Hepatocyte (in vitro differentiated cells): ENCODE data around the gene CYTL1. TPM values are rescaled to one million over a fixed set of nuclear protein-coding genes. Genes with fewer than 3 reads are reported as not detected.

Experiments used
- DNase-seq: peaks from one replicate; pipeline ENCODE4 v3.0.0-alpha.2; 2016; ENCODE audit warnings: low spot score
- H2AFZ ChIP-seq: fragments of 200-600 bp; sonication (generic); 2 replicates; pipeline ENCODE4 v1.6.0; 2016; ENCODE audit warnings: antibody characterized with exemption, mild to moderate bottlenecking
- H3K27ac ChIP-seq: fragments of 200-600 bp; sonication (generic); 2 replicates; pipeline ENCODE4 v1.5.1; 2016; ENCODE audit warnings: mild to moderate bottlenecking
- H3K27me3 ChIP-seq: fragments of 200-600 bp; sonication (generic); 2 replicates; pipeline ENCODE4 v1.6.1; 2016
- H3K36me3 ChIP-seq: fragments of 200-600 bp; sonication (generic); replicated peaks from 2 replicates; pipeline ENCODE4 v1.5.1; 2016; ENCODE audit warnings: low read depth; ENCODE audit not compliant: insufficient read depth
- H3K4me1 ChIP-seq: fragments of 200-600 bp; sonication (generic); 2 replicates; pipeline ENCODE4 v1.5.1; 2016; ENCODE audit warnings: mild to moderate bottlenecking, moderate library complexity; ENCODE audit not compliant: insufficient read depth
- H3K4me2 ChIP-seq: fragments of 200-600 bp; sonication (generic); 2 replicates; pipeline ENCODE4 v1.6.0; 2016
- H3K4me3 ChIP-seq: fragments of 200-600 bp; sonication (generic); 2 replicates; pipeline ENCODE4 v1.5.1; 2016; ENCODE audit warnings: mild to moderate bottlenecking
- H3K79me2 ChIP-seq: fragments of 200-600 bp; sonication (generic); 2 replicates; pipeline ENCODE4 v1.6.0; 2017; ENCODE audit warnings: mild to moderate bottlenecking
- H3K9me2 ChIP-seq: fragments of 200-600 bp; sonication (generic); replicated peaks from 2 replicates; pipeline ENCODE4 v1.6.0; 2017; ENCODE audit warnings: mild to moderate bottlenecking; ENCODE audit not compliant: insufficient read depth
- H3K9me3 ChIP-seq: fragments of 200-600 bp; sonication (generic); 2 replicates; pipeline ENCODE4 v1.5.1; 2016; ENCODE audit warnings: low read depth, mild to moderate bottlenecking
- H4K20me1 ChIP-seq: fragments of 200-600 bp; sonication (generic); 2 replicates; pipeline ENCODE4 v1.6.0; 2016; ENCODE audit warnings: mild to moderate bottlenecking; ENCODE audit not compliant: insufficient read depth, poor library complexity, severe bottlenecking
- CTCF ChIP-seq: fragments of 200-600 bp; sonication (generic); IDR thresholded peaks from 2 replicates; pipeline ENCODE4 v1.5.1; 2016; ENCODE audit warnings: antibody characterized with exemption, mild to moderate bottlenecking; ENCODE audit not compliant: poor library complexity
- EZH2 ChIP-seq: fragments of 200-600 bp; sonication (generic); IDR thresholded peaks from 2 replicates; pipeline ENCODE4 v1.6.1; 2016; ENCODE audit warnings: antibody characterized with exemption, mild to moderate bottlenecking, borderline replicate concordance
- EZH2phosphoT487 ChIP-seq: fragments of 200-600 bp; sonication (generic); IDR thresholded peaks from one replicate; pipeline ENCODE4 v1.6.1; 2018; ENCODE audit warnings: antibody characterized with exemption, mild to moderate bottlenecking, low read depth, moderate library complexity; ENCODE audit not compliant: unreplicated experiment, severe bottlenecking
- WGBS: methylation state at CpG from one replicate; pipeline ENCODE4 v1.1.6; 2016; ENCODE audit warnings: low lambda C conversion rate; ENCODE audit errors: missing lambda C conversion rate; 5-methylcytosine and 5-hydroxymethylcytosine counted together
- polyA plus RNA-seq: library from polyadenylated mRNA; unstranded; fragments of >200 nt; fragmentation: Nextera tagmentation; extraction: Ambion mirVana; gene quantifications from 2 replicates; pipeline ENCODE4 v1.2.1, GENCODE V29; 2016
- total RNA-seq: library from RNA; depleted of rRNA; stranded (reverse); fragments of >200 nt; gene quantifications from 2 replicates; pipeline ENCODE4 v1.2.3, GENCODE V29; 2014

Gene CYTL1
- total and polyA plus RNA-seq, 2 experiments from 2014 or later: 37.4 to 55.4 TPM

DNA sequence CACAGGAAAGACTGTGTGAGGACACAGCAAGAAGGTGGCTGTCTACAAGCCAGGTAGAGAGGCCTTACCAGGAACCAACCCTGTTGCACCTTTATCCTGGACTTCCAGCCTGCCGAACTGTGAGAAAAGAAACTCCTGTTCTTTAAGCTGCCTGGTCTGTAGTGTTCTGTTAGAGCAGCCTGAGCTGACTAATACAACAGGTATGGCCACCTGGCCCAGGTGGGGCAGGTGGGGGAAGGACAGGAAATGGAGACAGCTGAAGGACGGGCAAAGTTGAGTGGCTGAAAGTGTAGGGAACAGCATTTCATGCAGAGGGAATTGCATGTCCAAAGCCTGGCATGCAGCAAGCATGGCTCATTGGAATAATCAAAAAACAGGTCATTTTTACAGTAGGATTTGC is 35.1 kb downstream of the CYTL1 start:
- Histone ChIP-seq H3K4me2 (no peak overlapping the region), H4K20me1 (no peaks in the 10 kb centered on the region), H3K4me3 (no peak overlapping the region), H3K79me2 (no peaks in the 10 kb centered on the region), H3K36me3 (no peaks in the 10 kb centered on the region), H3K9me3 (no peaks in the 10 kb centered on the region), H2AFZ (no peak overlapping the region), H3K9me2 (no peaks in the 10 kb centered on the region), H3K27me3 (no peaks in the 10 kb centered on the region), H3K27ac (no peak overlapping the region), H3K4me1 (peaks cover 21% of the 10 kb centered on the region)
- DNase-seq: no peak
- WGBS: 82% methylated on average over 2 of the region's 2 CpGs
- TF ChIP-seq EZH2: no peak
- TF ChIP-seq EZH2phosphoT487: no peak
- no peak for TF ChIP-seq CTCF

DNA sequence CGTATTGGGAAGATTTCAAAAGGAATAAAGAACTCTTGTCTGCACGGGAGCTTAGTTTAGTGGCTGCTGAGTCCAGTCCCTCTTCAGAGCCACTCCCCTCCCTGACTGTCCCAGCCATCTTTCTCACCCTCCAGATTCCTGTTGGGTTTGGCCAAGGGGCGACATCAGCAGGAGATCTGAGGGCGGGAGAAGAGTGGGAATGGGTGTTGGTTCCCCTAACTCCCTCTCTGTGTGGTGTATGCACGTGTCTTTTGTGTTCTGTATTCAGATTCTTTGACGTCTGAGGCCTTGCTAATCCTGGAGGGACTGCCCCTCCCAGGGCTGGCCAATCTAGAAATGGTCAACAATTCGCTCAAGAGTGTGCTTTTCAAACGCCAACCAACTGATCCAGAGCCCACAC is 37.4 kb downstream of the CYTL1 start:
- Histone ChIP-seq H3K36me3 (no peaks in the 10 kb centered on the region), H3K27ac (peak overlapping the region; percentile 85), H3K79me2 (no peaks in the 10 kb centered on the region), H3K4me3 (no peak overlapping the region), H3K4me2 (no peak overlapping the region), H2AFZ (no peak overlapping the region), H4K20me1 (no peaks in the 10 kb centered on the region), H3K9me2 (no peaks in the 10 kb centered on the region), H3K4me1 (peaks cover 21% of the 10 kb centered on the region), H3K9me3 (no peaks in the 10 kb centered on the region), H3K27me3 (no peaks in the 10 kb centered on the region)
- WGBS: 74% methylated on average over 8 of the region's 8 CpGs
- TF ChIP-seq EZH2phosphoT487: no peak
- TF ChIP-seq EZH2: no peak
- DNase-seq: no peak

GRCh38 chr4:4981427-4981826 is 37.8 kb downstream of the CYTL1 start:
- Histone ChIP-seq H2AFZ (no peak overlapping the region), H3K4me1 (peaks cover 21% of the 10 kb centered on the region), H3K9me3 (no peaks in the 10 kb centered on the region), H3K79me2 (no peaks in the 10 kb centered on the region), H3K9me2 (no peaks in the 10 kb centered on the region), H3K36me3 (no peaks in the 10 kb centered on the region), H3K27ac (peak overlapping the region; percentile 85), H4K20me1 (no peaks in the 10 kb centered on the region), H3K4me2 (peak overlapping the region; percentile 33), H3K27me3 (no peaks in the 10 kb centered on the region), H3K4me3 (no peak overlapping the region)
- 54% methylated on average over 3 of the region's 3 CpGs for WGBS
- peak; percentile 57 for DNase-seq
- TF ChIP-seq EZH2phosphoT487 (no peak), EZH2 (no peak), CTCF (no peak)

DNA sequence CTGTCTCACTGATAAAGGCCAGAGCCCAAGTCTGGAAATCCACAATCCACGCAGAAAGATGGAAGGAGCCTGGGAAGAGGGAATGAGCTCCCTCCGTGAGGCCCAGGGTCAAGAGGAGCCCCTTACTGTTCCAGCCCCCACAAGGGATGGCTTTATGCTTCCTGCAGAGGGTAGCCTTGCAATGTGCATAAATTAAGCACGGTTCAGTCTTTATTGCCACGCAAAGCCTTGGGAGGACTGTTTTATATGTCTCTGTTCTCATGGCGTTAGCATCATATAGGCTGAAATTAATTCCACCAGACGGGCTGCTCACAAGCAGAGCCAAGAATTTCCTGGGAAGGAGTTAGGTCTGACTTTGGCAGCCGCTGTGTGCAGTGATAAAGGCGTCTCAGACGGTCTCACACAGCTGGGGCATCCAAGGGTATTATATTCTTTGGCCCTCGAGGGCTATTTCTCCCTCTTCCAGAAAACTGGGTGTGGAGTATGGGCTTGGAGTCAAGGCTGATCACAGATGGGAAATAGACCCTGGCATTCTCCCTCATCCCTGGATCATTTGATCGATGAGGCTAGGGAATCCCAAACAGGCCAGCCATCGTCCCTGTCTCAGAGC is 38.5 kb downstream of the CYTL1 start:
- Histone ChIP-seq H3K36me3 (no peaks in the 10 kb centered on the region), H3K4me2 (peak overlapping the region; percentile 33), H4K20me1 (no peaks in the 10 kb centered on the region), H3K4me1 (peaks cover 21% of the 10 kb centered on the region), H3K9me2 (no peaks in the 10 kb centered on the region), H3K27ac (peak overlapping the region; percentile 84), H3K4me3 (no peak overlapping the region), H3K27me3 (no peaks in the 10 kb centered on the region), H3K79me2 (no peaks in the 10 kb centered on the region), H2AFZ (no peak overlapping the region), H3K9me3 (no peaks in the 10 kb centered on the region)
- DNase-seq: peak; percentile 22
- no peak for TF ChIP-seq EZH2phosphoT487
- no peak for TF ChIP-seq EZH2
- TF ChIP-seq CTCF: no peak
- WGBS: 53% methylated on average over 12 of the region's 12 CpGs
